ENCODE results near the gene METTL24.

- no peak for TF ChIP-seq POLR2A (IDR thresholded peaks at IDR 0.05)
- TF ChIP-seq CTCF (IDR thresholded peaks at IDR 0.05): no peak
Observed at GRCh38 chr6:110282412-110282811, 75.7 kb downstream of the METTL24 start.
